HG03342 (cell line): ENCODE results near the gene RASGRP1.
A peak's percentile ranks its signal among the peaks of the same experiment; 100 is the strongest.

Experiments used
- ATAC-seq: cut with Tn5 transposase; IDR thresholded peaks from one replicate; pipeline ENCODE4 v1.9.1; 2021; ENCODE audit warnings: mild to moderate bottlenecking, moderate library complexity; ENCODE audit not compliant: unreplicated experiment

Gene RASGRP1

GRCh38 chr15:38576261-38576660 is 11.6 kb upstream of the RASGRP1 start:
- no peak for ATAC-seq

DNA sequence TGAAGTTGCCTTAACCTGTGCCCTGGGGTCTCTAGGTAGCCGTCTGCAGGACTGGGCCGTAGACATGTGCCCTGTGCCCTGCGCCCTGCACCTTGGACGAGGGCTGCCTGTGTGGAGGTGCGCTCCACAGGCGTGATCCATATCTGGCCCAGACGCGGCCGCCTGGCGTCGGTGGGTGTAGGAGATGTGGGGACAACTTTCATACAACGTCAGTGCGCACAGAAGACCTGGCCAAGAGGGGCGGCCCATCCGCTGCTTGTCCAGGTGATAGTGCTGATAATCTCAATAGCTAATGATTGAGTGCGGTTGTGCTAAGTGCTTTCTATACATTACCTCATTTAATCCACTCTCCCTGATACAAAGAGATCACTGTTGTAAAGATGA is 665 bp upstream of the RASGRP1 start:
- ATAC-seq: no peak

DNA sequence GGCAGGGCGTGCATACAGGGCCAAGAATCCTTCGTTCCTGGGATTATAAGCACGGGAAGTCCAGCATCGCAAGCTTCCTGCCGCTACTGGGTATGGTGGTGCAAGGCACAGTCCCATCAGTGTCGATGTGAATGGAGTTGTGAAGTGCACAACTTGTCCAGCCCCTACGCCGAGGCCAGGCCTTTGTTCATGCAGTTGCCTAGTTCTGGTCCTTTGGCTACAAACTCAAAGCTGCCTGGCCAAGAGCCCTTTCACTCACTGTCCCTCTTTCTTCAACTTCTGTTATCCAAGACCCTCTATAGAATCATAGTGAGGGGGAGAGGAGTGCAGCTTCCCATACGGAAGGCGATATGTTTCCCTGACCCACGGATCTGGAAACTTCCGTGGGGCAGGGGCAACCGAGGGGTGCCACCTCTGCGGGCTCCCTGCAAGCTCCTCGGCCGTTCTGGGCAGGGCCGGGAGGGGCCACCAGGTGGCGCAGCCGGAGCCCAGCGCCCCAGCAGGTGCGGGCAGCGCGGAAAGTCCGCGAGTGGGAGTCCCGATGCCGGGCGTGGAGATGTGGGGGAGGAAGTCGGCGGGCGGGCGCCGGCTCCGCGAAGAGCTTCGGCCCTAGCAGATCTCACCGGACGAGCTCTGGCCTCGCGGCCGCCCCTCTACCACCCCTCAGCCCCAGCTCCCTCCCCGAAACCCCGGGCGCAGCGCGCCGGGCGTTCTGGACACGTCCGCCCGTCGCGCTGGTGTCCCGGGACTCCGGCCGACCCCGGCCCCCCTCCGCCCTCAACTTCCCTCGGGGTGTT is 693 bp downstream of the RASGRP1 start:
- peak; percentile 51 for ATAC-seq

- no peak for ATAC-seq
These were observed 2.3 kb downstream of the RASGRP1 start for GRCh38 chr15:38562278-38562677.

GRCh38 chr15:38560456-38560926 is 4.1 kb downstream of the RASGRP1 start:
- ATAC-seq: peak; percentile 30

DNA sequence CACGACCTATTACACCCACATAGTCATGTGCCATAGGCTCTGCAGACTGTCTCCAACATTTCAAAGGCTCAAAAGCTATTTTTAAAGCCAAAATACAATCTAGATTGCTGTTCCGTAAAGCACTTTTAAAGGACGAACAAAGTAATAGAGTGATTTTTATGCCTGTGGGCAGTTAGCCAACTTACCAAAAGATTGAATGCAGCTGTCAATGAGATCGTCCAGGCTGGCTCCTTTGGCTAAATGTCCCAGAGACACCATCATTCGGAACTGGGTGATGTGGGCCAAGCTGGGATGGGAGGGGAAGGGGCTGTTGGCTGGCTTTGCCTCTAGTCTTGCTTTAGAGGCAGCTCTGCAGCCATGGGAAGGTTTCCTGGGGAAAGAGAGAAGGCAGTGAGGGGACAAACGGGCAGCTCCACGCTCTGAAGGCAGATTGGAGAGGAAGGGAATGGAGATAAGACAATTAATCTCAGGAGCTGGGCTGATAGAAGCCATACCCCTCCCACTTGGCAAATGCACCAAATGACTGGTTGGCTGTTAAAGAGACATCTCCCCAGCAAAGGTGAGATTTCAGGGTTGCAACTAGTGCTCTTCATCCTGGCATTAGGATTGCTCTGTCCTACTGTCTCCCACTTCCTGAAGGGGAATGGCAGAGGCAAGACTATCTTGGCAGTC is 4.8 kb downstream of the RASGRP1 start:
- ATAC-seq: no peak

DNA sequence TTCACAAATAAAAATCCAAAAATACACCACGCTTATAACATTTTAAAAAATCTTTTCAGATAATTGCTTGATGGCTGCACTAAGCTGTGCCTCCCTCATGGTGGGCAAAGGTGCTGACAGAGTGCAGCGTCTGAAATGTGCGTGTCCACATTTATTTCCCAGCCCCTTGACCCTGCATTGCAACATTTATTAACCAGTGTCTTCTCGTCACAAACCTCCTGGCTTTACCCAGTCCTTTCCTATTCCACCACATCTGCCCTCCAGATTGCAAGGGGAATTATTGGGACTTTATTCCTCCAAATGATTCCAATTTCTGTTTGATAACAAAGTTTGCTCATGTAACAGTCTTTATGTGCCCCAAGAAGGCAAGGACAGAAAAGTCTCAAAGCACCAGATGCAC is 5.5 kb downstream of the RASGRP1 start:
- no peak for ATAC-seq

GRCh38 chr15:38558372-38559059 is 6.1 kb downstream of the RASGRP1 start:
- no peak for ATAC-seq

DNA sequence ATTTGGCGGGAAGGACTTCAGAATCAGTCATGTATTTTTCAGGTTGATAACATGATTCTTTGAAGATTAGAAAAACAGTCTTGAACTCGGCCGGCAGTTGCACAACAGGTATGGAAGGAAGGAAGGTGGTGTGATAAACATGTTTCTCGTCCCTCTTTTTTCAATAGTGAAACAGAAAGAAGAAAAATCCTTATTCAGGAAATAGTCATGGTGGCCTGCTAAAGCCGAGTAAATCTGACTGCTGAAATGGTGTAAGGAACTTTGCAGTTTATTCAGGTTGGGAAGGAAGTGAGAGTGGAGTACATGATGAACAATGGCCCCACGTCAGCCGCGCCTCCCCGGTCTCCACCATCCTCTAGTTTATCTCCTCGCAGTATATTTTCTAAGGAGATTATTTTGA is 6.7 kb downstream of the RASGRP1 start:
- ATAC-seq: no peak

GRCh38 chr15:38555686-38556334 is 8.8 kb downstream of the RASGRP1 start:
- ATAC-seq: no peak

DNA sequence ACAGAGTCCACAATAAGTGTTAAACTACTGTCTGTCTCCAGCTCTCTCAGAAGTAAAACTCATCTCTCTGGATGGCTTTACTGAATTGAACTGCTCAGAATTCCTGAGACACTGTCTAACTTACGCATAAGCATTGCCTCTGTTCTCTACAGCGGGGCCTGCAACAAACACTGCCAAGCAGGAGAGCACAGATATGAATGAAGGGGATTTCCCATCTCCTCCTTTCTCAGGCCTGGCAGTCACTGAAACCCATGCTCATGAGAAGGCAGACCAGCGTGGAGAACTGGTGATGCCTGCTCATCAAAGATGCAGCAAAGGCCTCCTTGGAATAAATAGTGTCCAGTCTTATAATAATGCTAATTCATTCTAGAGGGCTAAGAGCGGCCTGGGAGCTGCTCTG is 10.3 kb downstream of the RASGRP1 start:
- peak; percentile 68 for ATAC-seq

- ATAC-seq: no peak
These were observed 11.5 kb downstream of the RASGRP1 start for GRCh38 chr15:38553071-38553470.

DNA sequence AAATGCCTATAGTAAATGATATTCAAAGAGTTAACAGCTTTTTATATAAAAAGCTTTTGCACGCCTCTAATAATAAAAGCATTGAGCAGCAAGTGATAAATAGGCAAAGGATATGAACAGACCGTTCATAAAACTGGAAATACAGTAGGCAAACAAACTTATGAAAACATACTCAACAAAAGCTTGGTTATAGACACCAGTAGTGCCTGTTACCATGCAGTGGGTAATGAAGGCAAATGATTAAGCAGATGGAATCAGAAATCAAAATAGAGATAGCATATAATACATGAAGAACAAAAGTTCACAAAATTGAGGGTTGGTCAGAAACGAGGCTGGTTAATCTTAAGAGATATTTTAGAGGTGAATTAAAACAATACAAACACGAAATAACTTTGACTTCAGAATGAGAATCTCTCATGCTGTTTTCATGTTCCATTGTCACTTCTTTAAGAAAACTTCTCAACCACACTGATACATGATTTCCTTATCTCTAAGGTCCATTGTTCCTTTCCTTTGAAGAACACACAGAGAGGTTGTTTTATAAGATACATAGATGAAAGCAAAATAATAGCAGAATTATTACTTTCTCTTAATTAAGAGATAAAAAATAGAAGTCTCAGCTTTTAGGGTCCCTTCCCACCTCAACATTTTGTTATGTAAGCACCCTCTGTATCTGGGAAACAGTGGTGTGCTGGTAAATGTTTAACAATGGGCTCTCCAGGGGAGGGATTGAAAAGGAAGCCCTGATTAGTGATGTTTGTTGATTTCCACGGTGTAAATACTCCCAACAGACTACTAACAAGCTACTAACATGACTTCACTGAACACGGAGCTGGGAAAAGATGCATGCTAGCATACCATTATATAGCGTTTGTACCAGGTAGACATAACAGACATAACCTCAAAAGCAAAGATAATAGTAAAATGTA is 12.6 kb downstream of the RASGRP1 start:
- ATAC-seq: no peak

GRCh38 chr15:38549222-38549621 is 15.4 kb downstream of the RASGRP1 start:
- ATAC-seq: no peak

GRCh38 chr15:38547255-38547997 is 17.2 kb downstream of the RASGRP1 start:
- ATAC-seq: no peak

GRCh38 chr15:38545179-38545578 is 19.4 kb downstream of the RASGRP1 start:
- ATAC-seq: no peak

- ATAC-seq: no peak
These were observed 23.6 kb downstream of the RASGRP1 start for GRCh38 chr15:38541026-38541425.

- ATAC-seq: no peak
These were observed 24.1 kb downstream of the RASGRP1 start for GRCh38 chr15:38540510-38540909.

DNA sequence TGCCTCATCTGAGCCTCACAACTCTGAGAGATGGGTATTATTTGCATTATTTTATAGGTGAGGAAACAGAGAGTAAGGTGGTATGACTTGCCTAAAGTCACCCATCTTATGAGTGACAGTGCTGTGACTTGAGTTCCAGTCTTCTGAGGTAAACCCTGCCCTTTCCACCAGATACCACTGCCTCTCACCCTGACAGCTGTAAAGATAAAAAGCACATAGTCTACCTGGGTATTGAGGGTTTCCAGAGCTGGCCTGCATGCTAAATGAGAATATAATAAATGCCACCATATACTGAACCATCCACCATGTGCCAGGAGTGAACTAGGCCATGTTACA is 25.6 kb downstream of the RASGRP1 start:
- ATAC-seq: no peak
